LNCAP (cell line): ENCODE results near the gene ANKRD13D.

Experiments used
- CTCF ChIP-seq: fragments of 450-650 bp; IDR thresholded peaks from 2 replicates; pipeline ENCODE4 v1.5.1; 2017; ENCODE audit warnings: mild to moderate bottlenecking

Gene ANKRD13D

GRCh38 chr11:67289226-67289650 is at the start of gene ANKRD13D:
TSS of gene ANKRD13D (plus strand) at chr11:67289303. CDS start at chr11:67289461, 158 bp downstream.
- no peak for TF ChIP-seq CTCF

- no peak for TF ChIP-seq CTCF
Observed at GRCh38 chr11:67239783-67240575, 49.1 kb upstream of the ANKRD13D start.

- TF ChIP-seq CTCF, result no peak
Observed at GRCh38 chr11:67240576-67241389, 48.3 kb upstream of the ANKRD13D start.

GRCh38 chr11:67242548-67242947 is 46.6 kb upstream of the ANKRD13D start:
- no peak for TF ChIP-seq CTCF

GRCh38 chr11:67243051-67243450 is 46.1 kb upstream of the ANKRD13D start:
- no peak for TF ChIP-seq CTCF

- TF ChIP-seq CTCF, result no peak
Observed at GRCh38 chr11:67245046-67245445, 44.1 kb upstream of the ANKRD13D start.

GRCh38 chr11:67247946-67248550 is 41.1 kb upstream of the ANKRD13D start:
- TF ChIP-seq CTCF, result no peak
